Ishikawa (cell line): ENCODE results near the gene PCNX3.

Experiments
- CEBPB ChIP-seq: IDR thresholded peaks from 2 replicates; pipeline ENCODE4 v1.6.1; 2012
- EGR1 ChIP-seq: IDR thresholded peaks from 2 replicates; pipeline ENCODE4 v1.6.1; 2012
- EP300 ChIP-seq: IDR thresholded peaks from 2 replicates; pipeline ENCODE4 v1.6.1; 2012; ENCODE audit warnings: borderline replicate concordance
- FOXM1 ChIP-seq: IDR thresholded peaks from 2 replicates; pipeline ENCODE4 v1.6.1; 2012; ENCODE audit warnings: low read depth, borderline replicate concordance
- NFIC ChIP-seq: IDR thresholded peaks from 2 replicates; pipeline ENCODE4 v1.6.1; 2012
- RAD21 ChIP-seq: IDR thresholded peaks from 2 replicates; pipeline ENCODE4 v1.6.1; 2012; ENCODE audit warnings: low read depth
- TAF1 ChIP-seq: IDR thresholded peaks from 2 replicates; pipeline ENCODE4 v1.6.1; 2012; ENCODE audit warnings: low read depth, mild to moderate bottlenecking
- TCF12 ChIP-seq: IDR thresholded peaks from 2 replicates; pipeline ENCODE4 v1.6.1; 2012; ENCODE audit warnings: low read depth
- TEAD4 ChIP-seq: IDR thresholded peaks from 2 replicates; pipeline ENCODE4 v1.6.1; 2012
- ZBTB7A ChIP-seq: IDR thresholded peaks from 2 replicates; pipeline ENCODE4 v1.6.1; 2012; ENCODE audit warnings: low read depth
- TF ChIP-seq, protein P1 (sequence below): IDR thresholded peaks from 2 replicates; pipeline ENCODE4 v1.6.1; 2012
- TF ChIP-seq, protein P2 (sequence below): IDR thresholded peaks from 2 replicates; pipeline ENCODE4 v1.6.1; 2012; ENCODE audit warnings: low read depth, mild to moderate bottlenecking

DNA sequence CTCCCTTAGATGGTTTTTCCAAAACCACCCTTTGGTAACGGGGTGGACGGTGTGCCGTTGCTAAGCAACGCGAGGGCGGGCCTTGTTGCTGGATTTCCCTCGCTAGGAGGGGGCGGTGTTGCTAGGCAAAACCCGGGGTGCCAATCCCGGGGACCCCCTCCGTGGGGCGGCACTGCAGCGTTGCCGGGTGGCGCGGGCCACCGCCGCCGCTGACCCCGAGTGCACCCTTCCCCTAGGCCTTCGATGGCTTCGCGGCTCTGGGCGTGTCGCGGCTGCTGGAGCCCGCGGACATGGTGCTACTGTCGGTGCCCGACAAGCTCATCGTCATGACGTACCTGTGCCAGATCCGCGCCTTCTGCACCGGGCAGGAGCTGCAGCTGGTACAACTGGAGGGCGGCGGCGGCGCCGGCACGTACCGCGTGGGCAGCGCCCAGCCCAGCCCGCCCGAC lies 30.8 kb upstream of the PCNX3 start:
- TF ChIP-seq EP300 (no peak), RAD21 (no peak), CEBPB (no peak), EGR1 (no peak), NFIC (no peak), TCF12 (no peak), TAF1 (no peak), ZBTB7A (no peak), TEAD4 (no peak), FOXM1 (no peak)
- TF ChIP-seq, protein P1, sequence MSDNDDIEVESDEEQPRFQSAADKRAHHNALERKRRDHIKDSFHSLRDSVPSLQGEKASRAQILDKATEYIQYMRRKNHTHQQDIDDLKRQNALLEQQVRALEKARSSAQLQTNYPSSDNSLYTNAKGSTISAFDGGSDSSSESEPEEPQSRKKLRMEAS, result no peak
- TF ChIP-seq, protein P2, sequence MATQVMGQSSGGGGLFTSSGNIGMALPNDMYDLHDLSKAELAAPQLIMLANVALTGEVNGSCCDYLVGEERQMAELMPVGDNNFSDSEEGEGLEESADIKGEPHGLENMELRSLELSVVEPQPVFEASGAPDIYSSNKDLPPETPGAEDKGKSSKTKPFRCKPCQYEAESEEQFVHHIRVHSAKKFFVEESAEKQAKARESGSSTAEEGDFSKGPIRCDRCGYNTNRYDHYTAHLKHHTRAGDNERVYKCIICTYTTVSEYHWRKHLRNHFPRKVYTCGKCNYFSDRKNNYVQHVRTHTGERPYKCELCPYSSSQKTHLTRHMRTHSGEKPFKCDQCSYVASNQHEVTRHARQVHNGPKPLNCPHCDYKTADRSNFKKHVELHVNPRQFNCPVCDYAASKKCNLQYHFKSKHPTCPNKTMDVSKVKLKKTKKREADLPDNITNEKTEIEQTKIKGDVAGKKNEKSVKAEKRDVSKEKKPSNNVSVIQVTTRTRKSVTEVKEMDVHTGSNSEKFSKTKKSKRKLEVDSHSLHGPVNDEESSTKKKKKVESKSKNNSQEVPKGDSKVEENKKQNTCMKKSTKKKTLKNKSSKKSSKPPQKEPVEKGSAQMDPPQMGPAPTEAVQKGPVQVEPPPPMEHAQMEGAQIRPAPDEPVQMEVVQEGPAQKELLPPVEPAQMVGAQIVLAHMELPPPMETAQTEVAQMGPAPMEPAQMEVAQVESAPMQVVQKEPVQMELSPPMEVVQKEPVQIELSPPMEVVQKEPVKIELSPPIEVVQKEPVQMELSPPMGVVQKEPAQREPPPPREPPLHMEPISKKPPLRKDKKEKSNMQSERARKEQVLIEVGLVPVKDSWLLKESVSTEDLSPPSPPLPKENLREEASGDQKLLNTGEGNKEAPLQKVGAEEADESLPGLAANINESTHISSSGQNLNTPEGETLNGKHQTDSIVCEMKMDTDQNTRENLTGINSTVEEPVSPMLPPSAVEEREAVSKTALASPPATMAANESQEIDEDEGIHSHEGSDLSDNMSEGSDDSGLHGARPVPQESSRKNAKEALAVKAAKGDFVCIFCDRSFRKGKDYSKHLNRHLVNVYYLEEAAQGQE, result no peak
